Measurements from ENCODE around the gene INVS.

- TF ChIP-seq CTCF (IDR thresholded peaks at IDR 0.05) (no peak), POLR2A (IDR thresholded peaks at IDR 0.05) (no peak), POLR2AphosphoS5 (IDR thresholded peaks at IDR 0.05) (no peak), EP300 (IDR thresholded peaks at IDR 0.05) (no peak)
Measured at GRCh38 chr9:100213730-100214477, 114.9 kb downstream of the INVS start.

Data from suprapubic skin (tissue), 4 donors.